ENCODE measurements around the gene SLC2A5.
A peak's percentile ranks its signal among the peaks of the same experiment; 100 is the strongest.
"Not testable (repeated sequence)": the region's sequence is repeated elsewhere in the genome, so short reads cannot be mapped to it uniquely, and the experiment has no call there.

Gene SLC2A5, protein sequence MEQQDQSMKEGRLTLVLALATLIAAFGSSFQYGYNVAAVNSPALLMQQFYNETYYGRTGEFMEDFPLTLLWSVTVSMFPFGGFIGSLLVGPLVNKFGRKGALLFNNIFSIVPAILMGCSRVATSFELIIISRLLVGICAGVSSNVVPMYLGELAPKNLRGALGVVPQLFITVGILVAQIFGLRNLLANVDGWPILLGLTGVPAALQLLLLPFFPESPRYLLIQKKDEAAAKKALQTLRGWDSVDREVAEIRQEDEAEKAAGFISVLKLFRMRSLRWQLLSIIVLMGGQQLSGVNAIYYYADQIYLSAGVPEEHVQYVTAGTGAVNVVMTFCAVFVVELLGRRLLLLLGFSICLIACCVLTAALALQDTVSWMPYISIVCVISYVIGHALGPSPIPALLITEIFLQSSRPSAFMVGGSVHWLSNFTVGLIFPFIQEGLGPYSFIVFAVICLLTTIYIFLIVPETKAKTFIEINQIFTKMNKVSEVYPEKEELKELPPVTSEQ

DNA sequence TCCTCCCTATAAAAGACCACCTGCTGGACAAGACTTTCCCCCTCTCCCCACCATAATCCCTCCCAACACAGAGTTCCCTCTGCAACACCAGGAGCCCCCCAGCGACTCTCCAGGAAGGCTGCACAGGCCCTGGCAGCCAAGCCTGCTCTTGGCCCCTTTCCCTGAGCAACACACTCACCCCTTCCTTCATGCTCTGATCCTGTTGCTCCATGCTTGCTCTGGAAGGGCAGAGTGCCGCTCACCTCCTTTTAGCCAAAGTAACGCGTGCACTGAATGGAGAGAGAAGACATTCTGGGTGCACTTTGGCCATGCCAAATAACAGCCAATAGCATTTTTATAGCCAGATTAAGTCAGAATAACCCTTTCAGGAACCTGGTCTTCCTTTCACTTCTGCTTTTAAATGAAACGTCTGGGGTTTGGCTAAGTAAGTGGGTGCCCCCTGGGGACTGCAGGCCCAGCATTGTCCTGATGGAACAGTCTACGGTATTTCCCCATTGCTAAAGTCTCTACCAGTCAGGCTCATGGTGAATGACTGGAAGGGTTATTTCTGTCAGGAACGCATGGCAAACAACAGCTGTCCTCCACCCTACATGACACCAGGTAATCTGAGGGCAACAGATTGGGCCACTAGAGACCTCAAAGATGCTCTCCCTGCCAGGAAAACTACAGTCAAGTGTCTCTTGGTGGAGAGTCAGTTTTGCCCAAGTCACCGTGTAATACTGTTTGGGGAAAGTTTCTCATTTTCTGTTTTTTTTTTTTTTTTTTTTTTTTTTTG lies at the start of gene SLC2A5:
Gene SLC2A5 (minus strand): TSS at position 310 of the 775 bp plus-strand sequence. CDS start 99 bp downstream, at position 211.
- no peak for DNase-seq (ENCODE audit: low read depth in 2 of 2)

DNA sequence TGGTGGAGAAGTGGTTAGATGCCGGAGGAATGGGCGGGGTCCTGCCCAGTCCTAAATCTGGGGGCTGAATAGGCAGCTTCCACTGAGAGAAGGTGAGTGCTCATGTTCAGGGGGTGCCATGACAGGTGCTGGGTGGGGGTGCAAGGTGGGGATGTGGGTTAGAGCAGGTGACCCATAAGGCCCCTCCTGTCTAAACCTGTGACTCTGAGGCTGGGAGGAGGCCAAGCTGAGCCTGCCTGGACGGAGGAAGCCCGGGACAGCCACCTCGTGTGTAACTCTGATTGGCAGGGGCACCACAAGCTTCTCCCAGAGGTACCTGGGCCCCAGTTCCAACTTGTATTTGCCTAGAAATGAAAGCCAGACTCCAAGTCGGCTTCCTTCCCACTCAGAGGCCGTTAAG lies 48.8 kb upstream of the SLC2A5 start:
- no peak for DNase-seq (ENCODE audit: low read depth in 2 of 2)

DNA sequence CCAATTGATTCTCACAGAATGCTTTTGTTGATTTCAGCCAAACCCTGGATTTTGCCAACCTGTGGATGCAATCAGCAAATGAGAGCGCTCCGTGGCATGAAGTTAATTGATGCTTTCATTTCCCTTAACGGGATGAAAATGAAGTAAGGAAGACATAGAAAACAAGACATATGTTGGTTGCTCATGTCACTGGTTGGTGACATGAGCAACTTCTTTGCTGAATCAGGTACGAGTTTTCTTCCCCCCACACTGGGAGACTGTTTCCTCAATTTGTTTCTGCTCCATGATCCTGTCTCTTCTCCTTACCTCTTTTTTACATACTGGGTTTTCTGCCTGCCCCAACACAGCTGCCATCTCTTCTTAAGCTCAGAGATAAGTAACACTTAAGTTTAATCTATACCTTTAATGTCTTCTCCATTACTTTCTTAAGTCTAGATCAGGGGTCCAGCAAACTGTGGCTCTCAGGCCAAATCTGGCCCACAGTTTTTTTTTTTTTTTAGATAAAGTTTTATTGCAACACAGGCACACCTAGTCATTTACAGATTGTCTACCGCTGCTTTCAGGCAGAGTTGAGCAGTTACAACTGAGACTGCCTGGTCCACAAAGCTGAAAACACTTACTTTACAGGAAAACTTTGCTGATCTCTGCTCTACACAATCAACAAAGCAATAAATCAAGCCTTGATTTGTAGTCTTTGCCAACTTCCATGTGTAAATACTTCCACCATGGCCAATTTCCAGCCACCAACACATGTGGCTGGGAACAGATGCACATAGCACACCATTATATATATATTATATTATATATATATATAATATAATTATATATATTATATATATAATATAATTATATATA lies 46.1 kb upstream of the SLC2A5 start:
- DNase-seq (ENCODE audit: low read depth in 2 of 2): no peak

GRCh38 chr1:9112961-9113880 lies 43.8 kb upstream of the SLC2A5 start:
- DNase-seq (ENCODE audit: low read depth in 2 of 2): no peak

DNA sequence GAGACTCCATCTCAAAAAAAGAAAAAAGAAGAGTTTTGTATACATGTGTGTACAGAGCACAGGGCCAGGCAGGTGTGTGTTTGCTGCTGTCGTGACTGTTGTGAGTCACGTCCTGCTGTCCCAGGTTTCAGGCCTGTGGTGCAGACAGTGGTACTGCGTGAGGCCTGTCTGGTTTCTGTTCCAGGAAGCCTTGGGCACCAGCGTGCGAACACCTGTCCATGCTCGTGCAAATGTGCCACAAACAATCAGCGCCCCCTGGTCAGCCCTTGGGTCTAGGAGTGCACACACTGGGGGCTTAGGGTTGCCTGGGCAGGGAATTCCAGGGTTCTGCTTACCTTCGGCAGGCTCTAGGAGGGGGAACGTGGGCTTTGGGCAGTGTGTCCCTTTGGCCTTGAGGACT lies 42.5 kb upstream of the SLC2A5 start:
- DNase-seq (ENCODE audit: low read depth in 2 of 2): no peak

DNA sequence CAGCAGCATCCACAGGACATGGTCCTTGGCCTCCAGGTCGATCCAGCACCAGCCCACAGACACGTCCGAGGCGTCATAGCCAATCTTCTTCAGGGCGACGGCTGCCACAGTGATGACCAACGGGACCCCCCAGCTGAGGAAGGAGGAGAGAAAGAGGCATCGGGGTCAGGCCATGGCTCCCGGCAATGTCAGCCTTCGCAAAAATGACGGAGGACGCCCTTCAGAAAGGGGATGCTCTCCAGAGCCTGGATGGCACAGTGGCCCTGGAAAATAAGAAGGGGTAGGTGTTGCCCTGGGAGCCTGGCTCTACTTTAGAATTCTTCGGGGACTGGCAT lies 41.9 kb upstream of the SLC2A5 start:
- DNase-seq (ENCODE audit: low read depth in 2 of 2): no peak

DNA sequence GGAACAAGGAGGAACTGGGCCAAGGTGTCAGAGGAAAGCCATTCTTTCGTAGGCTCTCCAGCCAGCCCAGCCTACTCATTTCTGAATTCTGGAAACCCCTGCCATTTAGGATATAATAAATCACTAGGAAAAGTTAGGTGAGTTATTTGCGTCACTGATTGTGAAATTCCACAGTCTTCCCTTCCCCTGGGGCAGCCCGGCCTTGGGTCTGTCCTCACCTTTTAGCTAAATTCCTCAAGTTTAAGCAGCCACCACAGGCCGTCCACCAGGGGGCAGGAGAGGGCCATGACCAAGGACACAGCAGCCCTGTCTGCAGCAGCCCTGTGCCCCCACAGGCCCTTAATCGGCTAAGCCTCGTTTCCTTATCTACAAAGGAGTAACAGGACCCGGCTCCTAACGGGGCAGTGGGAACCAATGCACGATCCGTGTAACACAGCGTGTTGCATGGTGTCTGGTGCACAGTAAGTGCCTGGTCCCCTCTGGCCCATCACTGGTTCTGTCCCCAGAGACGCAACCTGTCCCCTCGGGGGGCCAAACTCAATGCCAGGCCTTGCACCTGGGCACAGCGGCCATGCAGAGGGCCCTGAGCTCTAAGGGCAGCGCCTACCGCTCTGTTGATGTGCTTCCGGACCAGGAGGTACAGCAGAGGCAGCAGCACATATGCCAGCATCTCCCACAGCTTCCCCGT lies 41.4 kb upstream of the SLC2A5 start:
- peak; percentile 69 to 87 for DNase-seq (ENCODE audit: low read depth in 2 of 2)

DNA sequence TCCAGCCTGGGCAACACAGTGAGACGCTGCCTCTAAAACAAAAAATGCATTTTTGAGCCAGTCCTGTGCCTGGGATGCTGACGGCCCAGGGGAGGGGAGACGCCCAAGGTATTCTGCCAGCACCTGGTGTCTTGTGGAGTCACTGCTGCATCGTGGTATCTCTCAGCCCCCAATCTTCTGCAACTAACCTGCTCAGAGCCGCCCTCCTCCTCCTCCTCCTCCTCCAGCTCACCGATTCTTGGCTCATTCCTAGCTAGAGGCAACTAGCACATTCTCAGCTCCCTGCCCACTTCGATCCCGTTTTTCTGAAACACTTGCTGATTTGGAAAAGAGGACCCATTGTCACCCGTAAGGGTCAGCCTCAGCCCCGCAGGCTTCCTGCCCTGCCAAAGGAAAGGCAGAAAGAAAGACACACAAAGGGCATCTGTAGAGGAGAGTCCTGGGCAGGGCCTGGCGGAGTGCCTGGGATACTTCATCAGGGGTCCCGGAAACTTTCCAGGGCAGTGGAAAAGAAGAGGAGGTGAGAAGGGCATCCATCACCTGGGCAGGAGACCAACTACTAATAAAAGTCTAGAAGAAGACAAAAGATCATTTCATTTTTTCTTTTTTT lies 38.7 kb upstream of the SLC2A5 start:
- DNase-seq (ENCODE audit: low read depth in 2 of 2): no peak

DNA sequence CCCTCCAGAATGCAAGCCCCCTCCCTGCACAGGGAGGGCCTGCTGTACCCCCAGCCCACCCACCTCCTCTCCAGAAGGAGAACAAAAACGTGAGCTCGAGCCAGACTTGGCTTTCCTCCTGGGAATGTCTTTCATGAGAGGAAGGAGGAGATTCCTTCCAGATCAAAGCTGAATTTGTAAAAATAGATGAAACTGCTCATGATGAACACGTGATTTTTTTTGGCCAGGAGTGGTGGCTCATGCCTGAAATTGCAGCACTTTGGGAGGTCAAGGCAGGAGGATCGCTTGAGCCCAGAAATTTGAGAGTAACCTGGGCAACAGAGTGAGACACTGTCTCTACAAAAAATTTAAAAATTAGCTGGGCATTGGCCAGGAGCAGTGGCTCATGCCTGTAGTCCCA lies 37.7 kb upstream of the SLC2A5 start:
- DNase-seq (ENCODE audit: low read depth in 2 of 2): no peak

DNA sequence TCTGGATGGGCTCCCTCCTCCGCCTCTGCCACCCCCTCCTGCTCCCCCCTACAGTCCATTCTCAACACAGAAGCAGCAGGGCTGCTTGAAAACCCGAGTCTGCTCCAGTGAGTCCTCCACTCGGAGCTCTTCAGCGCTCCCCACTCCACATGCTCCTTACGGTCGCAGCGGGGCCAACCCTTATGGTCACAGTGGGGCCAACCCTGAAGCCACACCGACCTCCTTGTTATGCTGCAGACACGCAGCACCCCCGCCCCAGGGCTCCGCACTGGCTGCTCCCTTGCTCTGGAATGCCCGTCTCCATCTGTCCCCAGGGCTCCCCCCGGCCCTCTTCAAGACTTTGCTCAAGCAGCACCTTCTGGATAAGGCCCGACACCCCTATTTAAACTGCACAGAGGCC lies 36.9 kb upstream of the SLC2A5 start:
- no peak for DNase-seq (ENCODE audit: low read depth in 2 of 2)

GRCh38 chr1:9105336-9105867 lies 36.0 kb upstream of the SLC2A5 start:
- DNase-seq (ENCODE audit: low read depth in 2 of 2): no peak

GRCh38 chr1:9101510-9102146 lies 32.2 kb upstream of the SLC2A5 start:
- no peak for DNase-seq (ENCODE audit: low read depth in 2 of 2)

DNA sequence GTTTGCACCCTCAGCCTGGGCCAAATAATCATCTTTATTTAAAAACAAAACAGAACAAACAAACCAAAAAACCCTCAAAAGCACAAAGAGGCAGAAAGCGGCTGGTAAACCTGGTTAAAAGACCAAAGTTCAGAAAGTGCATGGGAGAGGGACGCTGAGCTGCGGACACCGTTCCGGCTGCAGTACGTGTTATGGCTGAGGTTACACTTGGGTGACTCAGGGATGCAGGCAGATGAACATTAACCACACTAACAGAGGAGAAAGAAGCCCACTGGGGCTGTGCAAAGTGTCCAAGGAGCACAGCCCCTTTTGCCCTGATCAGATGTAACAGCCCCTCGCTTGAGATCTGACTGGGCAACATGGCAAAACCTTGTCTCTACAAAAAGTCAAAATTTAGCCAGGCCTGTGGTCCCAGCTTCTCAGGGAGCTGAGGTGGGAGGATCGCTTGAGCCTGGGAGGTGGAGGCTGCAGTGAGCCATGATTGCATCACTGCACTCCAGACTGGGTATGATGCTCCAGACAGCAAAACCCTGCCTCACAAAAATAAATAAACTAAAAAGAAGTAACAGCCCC lies 31.1 kb upstream of the SLC2A5 start:
- no peak for DNase-seq (ENCODE audit: low read depth in 2 of 2)

DNA sequence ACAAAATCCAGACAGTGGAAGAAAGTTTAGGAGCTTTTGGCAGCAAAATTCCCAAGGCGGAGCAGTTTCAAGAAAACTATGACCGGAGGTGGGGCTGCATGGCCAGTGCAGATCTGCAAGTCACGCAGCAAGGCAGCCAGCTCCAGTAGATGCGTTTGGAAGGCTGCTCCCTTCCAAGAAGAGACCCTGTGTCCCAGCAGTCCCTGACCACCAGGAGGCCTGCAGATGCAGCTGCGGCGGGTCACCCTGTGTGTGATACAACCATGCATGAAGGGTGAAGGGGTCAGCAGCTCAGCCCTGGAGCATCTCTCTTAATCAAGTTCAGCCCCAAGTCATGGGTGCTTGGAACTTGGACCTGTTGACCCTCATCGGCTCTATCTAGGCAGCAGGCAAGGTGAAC lies 30.1 kb upstream of the SLC2A5 start:
- DNase-seq (ENCODE audit: low read depth in 2 of 2): no peak

DNA sequence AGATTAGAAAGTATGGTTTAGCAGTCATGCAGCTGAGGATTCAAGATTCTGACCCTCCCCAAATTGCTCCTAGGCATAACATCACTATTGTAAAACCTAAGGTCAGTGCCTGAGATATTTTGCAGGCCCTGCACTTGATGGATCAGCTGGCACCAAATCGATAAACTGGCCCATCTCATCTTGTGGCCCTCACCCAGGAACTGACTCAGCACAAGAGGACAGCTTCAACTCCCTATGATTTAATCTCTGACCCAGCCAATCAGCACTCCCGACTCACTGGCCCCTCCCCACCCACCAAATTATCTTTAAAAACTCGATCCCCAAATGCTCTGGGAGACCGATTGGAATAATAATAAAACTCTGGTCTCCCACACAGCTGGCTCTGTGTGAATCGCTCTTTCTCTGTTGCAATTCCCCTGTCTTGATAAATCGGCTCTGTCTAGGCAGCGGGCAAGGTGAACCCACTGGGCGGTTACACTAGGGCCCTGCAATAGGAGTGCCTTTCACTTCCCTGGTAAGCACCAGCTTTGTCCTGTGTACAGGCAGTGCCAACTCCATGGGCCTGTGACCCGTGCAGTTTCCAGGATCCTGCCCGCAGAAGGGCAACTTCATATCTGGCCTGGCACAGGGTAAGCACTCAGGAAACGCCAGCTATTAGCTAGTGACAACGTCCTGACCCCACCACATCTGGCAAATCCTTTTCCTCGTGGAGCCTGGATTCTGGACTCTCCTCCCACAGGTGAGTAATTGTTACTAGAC lies 28.7 kb upstream of the SLC2A5 start:
- DNase-seq (ENCODE audit: low read depth in 2 of 2): no peak

DNA sequence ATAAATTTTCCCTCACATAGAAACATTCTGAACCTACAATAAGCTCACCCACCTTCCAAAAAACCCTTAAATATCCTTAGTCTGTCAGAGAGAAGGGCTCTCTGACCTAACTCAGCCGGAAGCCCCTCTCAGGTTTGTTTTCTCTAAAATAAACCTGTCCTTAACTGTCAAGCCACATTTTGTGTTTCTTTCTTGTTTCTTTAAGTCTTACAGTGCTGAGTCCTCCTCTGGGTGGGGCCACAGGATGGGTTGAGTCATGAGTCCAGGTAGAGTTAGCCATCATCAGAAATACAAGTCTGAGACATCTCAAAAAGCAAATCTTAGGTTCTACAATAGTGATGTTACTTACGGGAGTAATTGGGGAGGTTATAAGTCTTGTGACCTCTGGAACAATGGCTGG lies 26.4 kb upstream of the SLC2A5 start:
- DNase-seq (ENCODE audit: low read depth in 2 of 2): no peak

GRCh38 chr1:9093996-9094595 lies 24.7 kb upstream of the SLC2A5 start:
- not testable (repeated sequence) for DNase-seq (ENCODE audit: low read depth in 2 of 2)

DNA sequence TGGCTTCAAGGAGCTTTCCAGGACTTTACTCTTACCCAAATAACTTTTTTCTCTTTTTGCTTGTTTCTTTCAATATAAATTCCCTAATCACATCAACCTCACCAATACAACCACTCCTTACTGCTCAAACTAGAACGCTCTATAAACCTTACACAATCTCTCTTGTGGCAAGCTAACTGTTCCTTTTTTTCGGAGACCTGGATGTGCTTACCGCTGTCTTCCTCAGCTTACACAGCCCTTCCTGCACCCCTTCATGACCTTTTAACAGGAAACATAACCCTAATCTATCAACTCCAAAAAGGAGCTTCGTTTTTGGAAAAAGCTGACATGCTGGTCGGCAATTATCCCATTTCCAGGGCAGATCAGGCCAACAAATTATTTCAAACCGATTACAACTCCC lies 24.1 kb upstream of the SLC2A5 start:
- DNase-seq (ENCODE audit: low read depth in 2 of 2): no peak

Measured in stimulated activated CD4-positive, alpha-beta T cell treated with anti-CD3 and anti-CD28 coated beads, Interleukin-12 subunit alpha, Interleukin-12 subunit beta, amount 100 ng/mL, for 24 hours (primary cell).